Astrocyte (in vitro differentiated cells and primary cell): ENCODE data around the gene TELO2. TPM values are rescaled to one million over a fixed set of nuclear protein-coding genes. Genes with fewer than 3 reads are reported as not detected.
A peak's percentile ranks its signal among the peaks of the same experiment; 100 is the strongest.

Experiments
- DNase-seq: peaks from one replicate; pipeline ENCODE4 v3.0.0-alpha.2; 2010; ENCODE audit warnings: low read depth
- FAIRE-seq: peaks from 2 replicates; lab custom pipeline; 2011; peaks lifted over from hg19 to GRCh38; lab: Jason Lieb, UNC
- H2AFZ ChIP-seq: 2 replicates; pipeline ENCODE4 v1.6.0; 2012; ENCODE audit warnings: low read depth, low read length, inconsistent platforms
- H3K27ac ChIP-seq: 2 replicates; pipeline ENCODE4 v1.5.1; 2011; ENCODE audit warnings: low read depth, low read length, inconsistent platforms
- H3K27me3 ChIP-seq: 2 replicates; pipeline ENCODE4 v1.6.0; 2011; ENCODE audit warnings: low read length, inconsistent platforms; ENCODE audit not compliant: insufficient read depth
- H3K36me3 ChIP-seq: 2 replicates; pipeline ENCODE4 v1.5.1; 2011; ENCODE audit warnings: low read length, inconsistent platforms; ENCODE audit not compliant: insufficient read depth
- H3K4me1 ChIP-seq: 2 replicates; pipeline ENCODE4 v1.5.1; 2011; ENCODE audit warnings: low read length, inconsistent platforms; ENCODE audit not compliant: insufficient read depth
- H3K4me2 ChIP-seq: 2 replicates; pipeline ENCODE4 v1.6.0; 2012; ENCODE audit warnings: low read length, inconsistent platforms
- H3K4me3 ChIP-seq: 2 replicates; pipeline ENCODE4 v1.5.1; 2011; ENCODE audit warnings: low read depth, mild to moderate bottlenecking, low read length, inconsistent platforms; ENCODE audit not compliant: insufficient read depth
- H3K79me2 ChIP-seq: 2 replicates; pipeline ENCODE4 v1.6.0; 2012; ENCODE audit warnings: mild to moderate bottlenecking, low read length, inconsistent platforms; ENCODE audit not compliant: insufficient read depth
- H3K9ac ChIP-seq: 2 replicates; pipeline ENCODE4 v1.6.0; 2012; ENCODE audit warnings: mild to moderate bottlenecking, low read length, inconsistent platforms
- H3K9me3 ChIP-seq: 2 replicates; pipeline ENCODE4 v1.5.1; 2012; ENCODE audit warnings: low read depth, mild to moderate bottlenecking, low read length, inconsistent platforms; ENCODE audit not compliant: insufficient read depth
- H4K20me1 ChIP-seq: 2 replicates; pipeline ENCODE4 v1.6.0; 2012; ENCODE audit warnings: low read length, inconsistent platforms; ENCODE audit not compliant: insufficient read depth
- H3K27ac Mint-ChIP-seq: one replicate; pipeline ENCODE4 v1.8.0; 2021; ENCODE audit warnings: mild to moderate bottlenecking, mixed read lengths; ENCODE audit not compliant: unreplicated experiment
- H3K27me3 Mint-ChIP-seq: one replicate; pipeline ENCODE4 v1.8.0; 2021; ENCODE audit warnings: low read depth, mixed read lengths; ENCODE audit not compliant: unreplicated experiment
- H3K36me3 Mint-ChIP-seq: one replicate; pipeline ENCODE4 v1.8.0; 2021; ENCODE audit warnings: low read depth, mixed read lengths; ENCODE audit not compliant: unreplicated experiment
- H3K4me1 Mint-ChIP-seq: one replicate; pipeline ENCODE4 v1.8.0; 2021; ENCODE audit warnings: low read depth, mixed read lengths; ENCODE audit not compliant: unreplicated experiment
- H3K4me3 Mint-ChIP-seq: one replicate; pipeline ENCODE4 v1.8.0; 2021; ENCODE audit warnings: mild to moderate bottlenecking, moderate library complexity, mixed read lengths; ENCODE audit not compliant: unreplicated experiment
- H3K9me3 Mint-ChIP-seq: one replicate; pipeline ENCODE4 v1.8.0; 2021; ENCODE audit warnings: mild to moderate bottlenecking, mixed read lengths; ENCODE audit not compliant: unreplicated experiment
- CTCF ChIP-seq: IDR thresholded peaks from 2 replicates; pipeline ENCODE4 v1.5.1; 2011; ENCODE audit warnings: low read depth, mild to moderate bottlenecking, inconsistent platforms, low read length, moderate library complexity; ENCODE audit not compliant: insufficient read depth
- EZH2 ChIP-seq: IDR thresholded peaks from 2 replicates; pipeline ENCODE4 v1.6.1; 2012; ENCODE audit warnings: mild to moderate bottlenecking, low read length, inconsistent platforms; ENCODE audit not compliant: insufficient read depth
- total RNA-seq: library from RNA; stranded (reverse); gene quantifications from 2 replicates; pipeline ENCODE4 v1.2.1, GENCODE V29; 2021

Gene TELO2
- total RNA-seq, 1 donor from 2014 or later, result 21.1 TPM

- Histone ChIP-seq H3K9me3 (no peaks in the 10 kb centered on the region), H3K4me1 (peaks cover 29% of the 10 kb centered on the region), H2AFZ (no peak overlapping the region), H3K79me2 (peaks cover 77% of the 10 kb centered on the region), H4K20me1 (peaks cover 54% of the 10 kb centered on the region), H3K4me3 (no peak overlapping the region), H3K4me2 (peak overlapping the region; percentile 68), H3K27me3 (no peaks in the 10 kb centered on the region), H3K9ac (no peak overlapping the region), H3K27ac (peak overlapping the region; percentile 16), H3K36me3 (no peaks in the 10 kb centered on the region)
- H3K36me3 Mint-ChIP-seq, result peaks cover 2% of the 10 kb centered on the region
- peak overlapping the region; percentile 78 for H3K4me3 Mint-ChIP-seq
- FAIRE-seq (no peak), DNase-seq (peak; percentile 44)
- H3K9me3 Mint-ChIP-seq, result peaks cover 3% of the 10 kb centered on the region
- TF ChIP-seq CTCF (no peak), EZH2 (no peak)
- peak overlapping the region; percentile 80 for H3K27ac Mint-ChIP-seq
- peaks cover 18% of the 10 kb centered on the region for H3K4me1 Mint-ChIP-seq
- H3K27me3 Mint-ChIP-seq, result no peaks in the 10 kb centered on the region
Measured at GRCh38 chr16:1470481-1471251, 22.5 kb upstream of the TELO2 start.

GRCh38 chr16:1471569-1472194 lies 21.5 kb upstream of the TELO2 start:
- H3K9me3 ChIP-seq, result no peaks in the 10 kb centered on the region
- H3K27ac Mint-ChIP-seq, result no peak overlapping the region
- peaks cover 2% of the 10 kb centered on the region for H3K36me3 Mint-ChIP-seq
- no peaks in the 10 kb centered on the region for H3K27me3 Mint-ChIP-seq
- no peaks in the 10 kb centered on the region for H3K36me3 ChIP-seq
- no peaks in the 10 kb centered on the region for H3K27me3 ChIP-seq
- no peak for TF ChIP-seq CTCF
- TF ChIP-seq EZH2, result no peak
- DNase-seq (no peak), FAIRE-seq (no peak)
- peaks cover 31% of the 10 kb centered on the region for H3K4me1 ChIP-seq
- peaks cover 44% of the 10 kb centered on the region for H4K20me1 ChIP-seq
- H3K9me3 Mint-ChIP-seq, result peaks cover 3% of the 10 kb centered on the region
- peak overlapping the region; percentile 57 for H3K4me3 Mint-ChIP-seq
- H2AFZ ChIP-seq, result no peak overlapping the region
- H3K4me3 ChIP-seq, result no peak overlapping the region
- H3K9ac ChIP-seq, result no peak overlapping the region
- peaks cover 68% of the 10 kb centered on the region for H3K79me2 ChIP-seq
- peak overlapping the region; percentile 16 for H3K27ac ChIP-seq
- H3K4me2 ChIP-seq, result peak overlapping the region; percentile 68
- peaks cover 18% of the 10 kb centered on the region for H3K4me1 Mint-ChIP-seq
